GM12872 (cell line): ENCODE measurements around the gene POSTN.

ENCODE experiments used
- TF ChIP-seq, protein P1 (sequence below): IDR thresholded peaks from 3 replicates; pipeline ENCODE4 v1.5.1; 2011; ENCODE audit warnings: low read depth, mild to moderate bottlenecking, low read length, moderate library complexity; ENCODE audit not compliant: insufficient read depth

The POSTN gene

DNA sequence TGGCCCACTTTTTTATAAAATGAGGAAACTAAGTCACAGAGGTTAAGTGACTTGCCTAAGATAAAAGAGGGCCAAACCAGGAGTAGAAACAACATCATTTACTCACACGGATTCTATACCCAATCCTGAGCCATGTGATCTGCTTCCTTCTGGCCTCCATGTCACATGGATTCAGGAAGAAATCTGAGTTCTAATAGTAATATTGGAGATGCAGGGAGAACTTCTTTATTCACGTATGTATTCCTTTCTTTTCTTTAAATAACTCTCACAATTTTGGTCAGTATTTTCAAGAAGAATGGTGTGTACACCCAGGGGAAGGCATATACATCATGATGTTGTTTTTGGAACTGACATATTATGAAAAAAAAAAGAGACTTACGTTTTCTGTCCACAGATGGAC is 1.8 kb downstream of the POSTN start:
- TF ChIP-seq, protein P1, sequence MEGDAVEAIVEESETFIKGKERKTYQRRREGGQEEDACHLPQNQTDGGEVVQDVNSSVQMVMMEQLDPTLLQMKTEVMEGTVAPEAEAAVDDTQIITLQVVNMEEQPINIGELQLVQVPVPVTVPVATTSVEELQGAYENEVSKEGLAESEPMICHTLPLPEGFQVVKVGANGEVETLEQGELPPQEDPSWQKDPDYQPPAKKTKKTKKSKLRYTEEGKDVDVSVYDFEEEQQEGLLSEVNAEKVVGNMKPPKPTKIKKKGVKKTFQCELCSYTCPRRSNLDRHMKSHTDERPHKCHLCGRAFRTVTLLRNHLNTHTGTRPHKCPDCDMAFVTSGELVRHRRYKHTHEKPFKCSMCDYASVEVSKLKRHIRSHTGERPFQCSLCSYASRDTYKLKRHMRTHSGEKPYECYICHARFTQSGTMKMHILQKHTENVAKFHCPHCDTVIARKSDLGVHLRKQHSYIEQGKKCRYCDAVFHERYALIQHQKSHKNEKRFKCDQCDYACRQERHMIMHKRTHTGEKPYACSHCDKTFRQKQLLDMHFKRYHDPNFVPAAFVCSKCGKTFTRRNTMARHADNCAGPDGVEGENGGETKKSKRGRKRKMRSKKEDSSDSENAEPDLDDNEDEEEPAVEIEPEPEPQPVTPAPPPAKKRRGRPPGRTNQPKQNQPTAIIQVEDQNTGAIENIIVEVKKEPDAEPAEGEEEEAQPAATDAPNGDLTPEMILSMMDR = no peak

DNA sequence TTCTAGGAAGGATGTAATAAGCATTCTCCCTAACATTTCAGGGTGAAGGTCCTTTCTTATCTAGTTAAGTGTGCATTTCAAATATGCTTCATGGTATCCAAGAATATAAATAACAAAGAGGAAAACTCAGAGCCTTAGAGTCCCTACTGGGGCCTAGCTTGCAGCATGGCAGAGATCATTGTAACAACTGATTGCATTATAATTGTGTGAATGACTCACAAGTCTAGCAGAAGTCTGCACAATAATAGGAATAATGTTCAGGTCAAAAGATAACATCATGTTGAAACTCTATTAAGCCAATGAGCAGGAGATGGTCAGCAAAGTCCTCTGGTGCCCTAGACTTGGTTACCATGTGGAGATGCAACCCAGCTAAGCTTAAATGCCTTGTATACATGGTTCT is 3.4 kb downstream of the POSTN start:
- TF ChIP-seq, protein P1 = no peak

DNA sequence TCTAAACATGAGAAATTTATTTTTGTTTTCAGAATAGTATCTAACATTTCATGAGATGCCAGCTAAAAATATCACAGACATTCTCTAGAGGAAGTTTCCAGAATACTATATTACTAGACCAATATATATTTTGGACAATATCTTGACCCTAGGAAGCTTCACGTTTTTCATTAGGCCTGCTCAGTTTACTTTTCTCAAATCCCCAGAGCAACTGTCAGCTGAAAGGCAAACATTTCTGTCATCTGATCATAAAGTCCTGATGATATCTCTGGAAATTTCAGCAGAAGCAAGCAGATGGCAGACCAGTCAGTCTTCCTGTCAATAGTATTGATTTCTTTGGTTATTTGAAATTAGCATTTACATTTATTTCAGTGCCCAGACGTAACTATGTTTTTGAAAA is 4.0 kb downstream of the POSTN start:
- TF ChIP-seq, protein P1 = no peak

DNA sequence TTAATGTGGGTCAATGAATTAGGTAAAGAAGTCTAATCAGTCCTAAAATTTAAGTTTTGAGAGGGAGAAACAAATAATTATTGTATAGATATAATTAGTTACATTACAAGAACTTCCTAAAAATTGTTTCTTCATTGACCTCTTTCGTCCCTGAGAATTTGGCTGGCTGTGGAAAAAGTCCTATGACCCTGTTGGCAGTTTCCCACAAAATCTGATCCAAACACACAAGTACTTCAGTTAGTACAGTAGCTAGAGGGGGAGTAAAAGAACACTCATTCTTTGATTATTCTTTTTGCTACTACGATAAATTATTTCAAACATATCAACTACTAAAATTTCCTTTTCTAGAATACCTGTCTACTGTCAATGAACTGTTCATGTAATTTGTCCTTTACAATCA is 11.3 kb downstream of the POSTN start:
- TF ChIP-seq, protein P1 = no peak

DNA sequence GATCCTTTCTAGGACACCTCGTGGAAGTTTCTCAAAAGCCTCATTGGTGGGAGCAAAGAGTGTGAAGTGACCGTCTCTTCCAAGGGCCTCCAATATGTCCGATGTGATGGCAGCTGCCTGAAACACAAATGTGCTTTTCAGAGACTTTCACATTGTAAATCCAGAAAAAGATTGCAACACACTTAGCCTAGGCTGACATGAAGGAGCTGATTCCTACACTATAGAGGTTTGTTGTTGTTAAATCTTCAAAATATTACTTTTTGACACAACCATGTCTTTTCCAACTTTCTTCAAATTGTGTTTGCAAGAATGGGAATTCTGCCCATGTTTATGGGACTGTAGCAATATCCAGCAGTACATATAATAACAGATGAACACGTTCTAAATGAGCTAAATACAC is 12.4 kb downstream of the POSTN start:
- TF ChIP-seq, protein P1 = no peak

DNA sequence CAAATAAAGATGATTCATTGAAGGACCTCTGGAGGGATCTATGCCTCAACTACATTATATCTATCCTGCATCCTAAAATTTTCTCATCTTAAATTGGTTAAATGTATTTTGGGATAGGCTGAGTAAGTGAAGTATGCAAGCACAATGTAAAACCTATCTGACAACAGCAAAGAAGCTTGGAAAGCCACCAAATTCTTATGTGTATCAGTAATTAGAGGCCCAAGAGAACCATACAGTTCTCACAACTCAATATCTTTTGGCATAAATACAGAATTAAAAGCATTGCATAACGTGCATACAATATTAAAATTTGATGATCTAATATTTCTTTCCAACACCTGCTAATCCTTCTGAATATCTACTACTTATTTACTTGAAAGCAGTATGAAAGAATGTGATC is 13.0 kb downstream of the POSTN start:
- TF ChIP-seq, protein P1 = no peak

DNA sequence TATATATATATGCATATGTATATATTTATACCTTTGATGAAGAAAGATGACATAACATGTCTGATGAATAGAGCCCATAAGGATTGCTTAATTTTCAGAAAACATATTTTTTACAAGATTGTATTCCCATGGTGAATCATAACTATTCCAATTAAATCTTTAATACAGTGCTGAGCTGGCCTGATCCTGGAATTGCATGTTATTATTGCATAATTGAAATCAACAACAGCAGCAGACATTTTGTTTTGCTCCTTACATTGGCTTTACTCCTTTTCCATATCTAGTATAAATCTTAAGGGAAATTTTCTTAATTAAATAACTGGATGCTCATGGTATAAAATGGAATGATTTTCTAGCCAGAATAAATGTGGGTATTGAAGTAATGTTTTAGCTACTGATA is 22.0 kb downstream of the POSTN start:
- TF ChIP-seq, protein P1 = no peak

DNA sequence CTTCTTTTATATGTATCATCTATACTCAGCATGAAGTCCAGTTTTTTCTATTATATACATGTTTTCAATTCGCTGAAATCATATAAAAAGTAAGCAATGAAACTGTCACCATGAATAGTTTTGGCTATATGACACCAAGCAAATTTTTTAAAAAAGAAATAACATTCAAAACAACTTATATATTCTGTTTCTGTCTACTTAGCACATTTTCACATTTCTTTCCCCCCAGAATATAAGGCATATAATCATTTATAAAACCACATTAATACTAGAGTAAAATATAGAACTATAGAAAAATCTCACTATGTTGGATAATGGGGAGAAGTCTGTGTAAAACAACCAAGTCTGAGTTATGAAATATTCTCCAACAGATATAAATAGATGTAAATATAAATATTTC is 33.1 kb downstream of the POSTN start:
- TF ChIP-seq, protein P1 = no peak
